Jurkat, Clone E6-1 (cell line): ENCODE results near the gene SLC12A7.

ENCODE experiments used
- DNase-seq: peaks from one replicate; pipeline ENCODE4 v3.0.0-alpha.2; 2011; ENCODE audit warnings: low read depth, low spot score
- H3K4me3 ChIP-seq: 2 replicates; pipeline ENCODE4 v1.5.1; 2011; ENCODE audit warnings: mild to moderate bottlenecking, low read length, control low read depth, moderate library complexity

The SLC12A7 gene

DNA sequence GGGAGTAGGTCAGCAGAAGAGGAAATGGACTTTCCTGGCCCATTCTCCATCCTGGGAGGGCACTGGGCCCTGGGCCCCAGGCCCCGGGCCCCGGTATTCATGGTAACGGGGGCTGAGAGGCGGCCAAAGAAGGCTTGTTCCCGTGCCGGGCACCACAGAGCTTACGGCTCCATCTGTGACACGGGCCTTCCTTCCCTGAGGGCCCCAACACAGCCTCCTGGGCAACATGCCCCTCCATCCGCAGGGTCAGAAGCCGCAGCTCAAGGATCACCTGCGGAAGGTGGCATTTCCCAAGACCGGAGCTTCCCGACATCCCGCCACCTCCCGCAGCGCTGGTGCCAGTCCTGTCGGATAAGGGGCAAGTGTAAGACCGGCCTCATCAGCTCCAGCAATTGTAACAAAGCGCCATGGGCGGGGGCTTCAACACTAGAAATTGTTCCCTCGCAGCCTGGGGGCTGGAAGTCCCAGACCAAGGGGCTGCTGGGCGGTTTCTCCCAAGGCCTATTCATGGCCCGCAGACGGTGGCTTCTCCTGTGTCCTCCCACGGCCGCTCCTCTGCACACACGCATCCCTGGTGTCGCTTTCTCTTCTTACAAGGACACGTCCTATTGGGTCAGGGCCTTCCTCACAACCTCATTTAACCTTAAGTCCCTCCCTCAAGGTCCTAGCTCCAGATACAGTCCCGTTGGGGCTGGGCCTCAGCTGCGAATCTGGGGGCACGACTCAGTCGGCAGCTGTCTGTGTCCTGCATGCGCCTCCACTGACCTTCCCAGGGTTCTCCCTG lies 31.2 kb upstream of the SLC12A7 start:
- no peak overlapping the region for H3K4me3 ChIP-seq
- DNase-seq = no peak

DNA sequence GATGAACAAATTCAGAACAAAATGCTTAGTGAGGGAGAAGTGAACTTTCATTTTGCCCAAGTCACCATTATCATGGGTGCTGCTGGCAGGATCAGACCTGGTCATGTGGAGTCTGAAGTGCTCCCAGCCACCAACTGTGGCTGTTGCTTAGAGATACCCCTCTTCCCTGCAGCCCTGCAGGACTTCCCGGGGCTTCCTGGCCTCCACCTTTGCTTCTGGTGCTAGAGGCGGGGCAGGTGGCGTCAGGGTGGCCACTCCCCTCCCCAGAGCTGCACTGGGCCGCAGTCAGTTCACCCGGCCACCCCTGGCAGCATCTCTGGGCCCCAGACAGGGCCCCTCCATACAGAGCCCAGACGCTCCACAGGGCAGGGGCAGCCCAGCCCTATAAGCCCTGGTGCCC lies 30.0 kb upstream of the SLC12A7 start:
- no peak overlapping the region for H3K4me3 ChIP-seq

GRCh38 chr5:1140818-1141189 lies 28.9 kb upstream of the SLC12A7 start:
- DNase-seq = no peak
- no peak overlapping the region for H3K4me3 ChIP-seq

More for the DNA sequence above, 30.0 kb upstream of the SLC12A7 start:
- no peak for DNase-seq

- DNase-seq = peak; percentile 89
- no peak overlapping the region for H3K4me3 ChIP-seq
Measured at GRCh38 chr5:1140171-1140817, 28.4 kb upstream of the SLC12A7 start.

- H3K4me3 ChIP-seq = no peak overlapping the region
- DNase-seq = no peak
Measured at GRCh38 chr5:1139331-1140170, 27.7 kb upstream of the SLC12A7 start.

DNA sequence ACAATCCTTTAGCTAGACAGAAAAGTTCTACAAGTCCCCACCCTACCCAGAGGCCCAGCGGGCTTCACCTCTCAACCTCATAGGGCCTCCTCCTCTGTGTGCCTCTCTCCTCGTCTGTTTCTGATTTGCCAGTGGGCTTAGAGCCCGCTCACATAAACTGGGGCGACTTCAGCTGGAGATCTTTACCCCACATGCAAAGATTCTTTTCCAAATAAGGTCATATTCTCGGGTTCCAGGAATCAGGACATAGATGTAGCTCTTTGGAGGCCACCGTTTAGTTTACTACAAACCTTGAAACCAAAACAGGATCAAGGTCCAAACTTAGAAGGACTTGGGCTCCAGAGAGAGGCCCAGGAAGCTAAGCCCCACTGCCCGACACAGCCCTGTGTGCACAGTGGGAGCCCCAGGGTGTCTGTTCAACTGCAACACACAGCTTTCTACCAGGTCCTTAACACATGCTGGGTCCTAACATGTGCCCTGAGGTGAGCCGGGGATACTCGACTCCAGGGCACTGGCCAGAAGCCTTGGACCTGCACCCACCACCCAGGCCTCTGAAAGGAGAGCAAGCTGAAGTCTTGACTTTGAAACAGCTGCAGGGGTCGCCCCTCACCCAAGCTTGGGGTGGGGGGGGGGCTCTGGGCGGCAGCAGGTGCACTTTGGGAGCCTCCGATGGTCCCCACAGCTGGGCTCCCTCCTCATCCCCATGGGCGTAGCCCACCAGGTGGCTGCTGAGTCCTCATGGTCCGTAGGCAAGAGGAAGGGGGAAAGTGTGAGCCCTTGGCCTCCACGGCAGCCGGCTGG lies 26.8 kb upstream of the SLC12A7 start:
- DNase-seq = no peak
- no peak overlapping the region for H3K4me3 ChIP-seq

GRCh38 chr5:1137567-1138444 lies 25.9 kb upstream of the SLC12A7 start:
- H3K4me3 ChIP-seq = no peak overlapping the region
- no peak for DNase-seq

DNA sequence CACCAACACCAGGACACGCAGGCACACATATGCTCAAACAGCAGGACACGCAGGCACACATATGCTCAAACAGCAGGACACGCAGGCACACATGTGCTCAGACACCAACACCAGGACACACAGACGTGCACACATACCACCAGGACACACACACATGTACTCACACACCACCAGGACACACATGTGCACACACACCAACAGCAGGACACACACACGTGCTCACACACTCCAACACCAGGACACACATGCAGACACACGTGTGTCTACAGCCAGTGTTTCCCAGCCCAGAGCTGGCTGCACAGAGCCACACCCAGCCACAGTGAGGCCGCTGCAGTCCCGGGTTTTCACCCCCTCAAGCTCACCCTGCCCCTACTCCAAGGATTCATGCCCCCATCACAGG lies 25.0 kb upstream of the SLC12A7 start:
- no peak for DNase-seq
- no peak overlapping the region for H3K4me3 ChIP-seq

DNA sequence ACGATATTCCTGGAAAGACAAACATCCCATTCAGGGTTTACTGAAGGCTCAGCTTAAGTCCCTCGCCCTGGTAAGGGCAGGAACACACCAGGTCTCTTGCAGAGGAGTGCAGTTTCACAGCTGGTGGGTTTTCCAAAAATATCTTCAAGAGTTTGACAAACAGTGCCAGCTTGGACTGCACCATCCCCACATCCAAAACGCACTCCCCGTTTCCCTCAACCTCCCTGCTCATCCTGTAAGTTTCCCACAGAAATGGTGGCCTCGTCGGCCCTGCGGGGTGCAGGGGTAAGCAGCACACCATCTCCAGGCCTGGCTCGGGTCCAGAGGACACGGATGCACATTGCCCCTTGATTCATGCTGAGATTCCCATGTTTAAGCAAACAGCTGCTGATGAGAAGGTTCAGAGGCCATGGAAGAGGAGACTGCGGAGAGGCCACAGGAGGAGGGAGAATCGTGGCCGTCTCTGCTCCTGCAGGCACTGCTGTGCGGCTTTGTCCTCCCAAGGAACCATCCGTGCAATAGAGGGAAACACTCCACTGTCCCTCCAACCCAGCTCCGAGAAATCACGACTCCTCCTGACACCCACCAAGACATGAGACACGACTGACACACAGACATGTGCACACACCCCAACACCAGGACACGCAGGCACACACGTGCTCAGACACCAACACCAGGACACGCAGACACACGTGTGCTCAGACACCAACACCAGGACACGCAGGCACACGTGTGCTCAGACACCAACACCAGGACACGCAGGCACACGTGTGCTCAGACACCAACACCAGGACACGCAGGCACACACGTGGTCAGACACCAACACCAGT lies 24.0 kb upstream of the SLC12A7 start:
- H3K4me3 ChIP-seq = no peak overlapping the region
- DNase-seq = no peak

DNA sequence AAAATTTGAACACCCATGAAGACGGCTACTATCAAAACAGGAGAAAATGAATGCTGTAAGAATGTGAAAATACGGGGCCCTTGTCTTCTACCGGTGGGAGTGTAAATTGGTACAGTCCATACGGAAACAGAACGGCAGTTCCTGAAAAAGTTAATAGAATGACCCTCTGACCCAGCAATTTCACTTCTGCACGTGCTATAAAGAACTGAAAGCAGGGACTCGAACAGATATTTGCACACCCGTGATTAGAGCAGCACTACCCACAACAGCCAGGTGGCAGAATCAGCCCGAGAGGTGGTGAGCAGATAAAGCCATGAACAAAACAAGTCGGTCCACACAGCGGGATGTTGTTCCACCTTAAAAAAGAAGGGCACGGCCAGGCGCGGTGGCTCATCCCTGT lies 22.6 kb upstream of the SLC12A7 start:
- H3K4me3 ChIP-seq = no peak overlapping the region
- no peak for DNase-seq

DNA sequence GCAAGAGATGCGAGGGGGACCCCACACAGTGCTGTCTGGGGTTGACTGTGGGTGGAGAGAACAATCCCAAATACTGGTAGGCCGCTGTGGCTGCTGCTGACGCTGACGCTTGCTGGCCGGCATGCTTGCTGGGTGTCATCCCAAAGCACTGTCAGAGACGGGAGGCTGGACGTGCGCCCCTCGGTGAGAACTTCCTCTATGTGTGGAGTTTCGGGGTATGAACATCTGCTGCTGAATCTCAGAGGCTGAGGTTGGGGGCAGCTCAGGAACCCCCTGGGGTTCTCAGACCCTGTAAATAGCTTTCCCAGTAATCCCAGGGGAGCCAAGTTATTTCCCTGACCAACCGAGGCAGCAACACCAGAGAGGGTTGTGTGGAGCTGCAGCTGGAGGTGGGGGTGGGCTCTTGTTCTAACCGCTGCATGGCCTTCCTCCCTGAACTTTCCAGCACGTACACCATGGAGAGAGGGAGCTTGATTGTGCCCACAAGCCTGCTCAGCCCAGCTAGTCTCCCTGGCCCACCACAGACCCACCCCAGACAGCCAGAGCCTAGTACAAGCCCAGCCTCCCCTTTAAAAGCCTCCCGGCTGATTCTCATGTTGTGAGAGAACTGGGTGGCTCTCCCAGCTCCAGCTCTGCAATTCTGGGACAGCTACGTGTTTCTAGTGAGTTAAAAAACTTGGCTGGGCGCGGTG lies 21.8 kb upstream of the SLC12A7 start:
- no peak overlapping the region for H3K4me3 ChIP-seq
- DNase-seq = no peak

DNA sequence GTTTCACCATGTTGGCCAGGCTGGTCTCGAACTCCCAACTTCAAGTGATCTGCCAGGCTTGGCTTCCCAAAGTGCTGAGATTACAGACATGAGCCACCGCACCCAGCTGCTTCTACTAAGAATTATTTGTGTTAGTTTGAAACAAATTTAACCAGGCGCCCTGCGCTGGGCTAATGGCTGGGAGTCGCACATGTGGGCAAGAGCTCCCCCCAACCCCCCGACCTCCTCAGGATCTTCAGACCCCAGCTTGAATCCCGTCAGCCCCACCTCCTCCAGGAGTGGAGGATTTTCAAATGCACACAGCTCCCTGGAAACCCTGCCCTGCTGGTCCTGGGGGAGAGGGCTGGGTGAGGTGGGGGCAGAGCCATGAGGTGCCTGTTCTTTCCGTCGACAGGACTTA lies 21.2 kb upstream of the SLC12A7 start:
- no peak for DNase-seq
- H3K4me3 ChIP-seq = no peak overlapping the region

- H3K4me3 ChIP-seq = no peak overlapping the region
- no peak for DNase-seq
Measured at GRCh38 chr5:1132570-1132969, 20.7 kb upstream of the SLC12A7 start.

DNA sequence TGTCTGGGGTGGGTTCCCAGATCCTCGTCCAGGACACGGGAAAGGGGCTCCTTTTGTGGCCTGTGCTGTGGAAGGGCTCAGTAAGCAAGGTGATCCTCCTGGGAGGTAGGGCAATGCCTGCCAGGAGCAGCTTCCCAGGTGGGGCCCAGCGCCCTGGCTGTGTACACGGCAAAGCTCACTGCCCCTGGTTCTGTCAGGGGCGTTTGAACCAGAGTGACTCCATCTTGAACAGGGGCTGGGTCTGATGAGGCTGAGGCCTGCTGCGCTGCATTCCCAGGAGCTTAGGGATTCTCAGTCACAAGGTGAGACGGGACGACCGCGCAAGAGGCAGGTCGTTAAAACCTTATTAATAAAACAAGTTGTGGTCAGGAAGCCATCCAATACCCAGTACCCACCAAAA lies 19.9 kb upstream of the SLC12A7 start:
- DNase-seq = no peak
- no peak overlapping the region for H3K4me3 ChIP-seq

GRCh38 chr5:1131191-1131621 lies 19.3 kb upstream of the SLC12A7 start:
- H3K4me3 ChIP-seq = no peak overlapping the region
- no peak for DNase-seq

- H3K4me3 ChIP-seq = no peak overlapping the region
Measured at GRCh38 chr5:1130218-1130946, 18.5 kb upstream of the SLC12A7 start.

More at GRCh38 chr5:1130218-1130946, 18.5 kb upstream of the SLC12A7 start:
- DNase-seq = no peak
